Karpas-422 (cell line): ENCODE data around the gene CORO7. TPM values are rescaled to one million over a fixed set of nuclear protein-coding genes. Genes with fewer than 3 reads are reported as not detected.
A peak's percentile ranks its signal among the peaks of the same experiment; 100 is the strongest.

Experiments used
- DNase-seq: peaks from one replicate; pipeline ENCODE4 v3.0.0-alpha.2; 2015
- H2AFZ ChIP-seq: fragments of 200-600 bp; sonication (generic); 2 replicates; pipeline ENCODE4 v1.6.1; 2014; ENCODE audit warnings: antibody characterized with exemption, low read length, mixed read lengths
- H3K27ac ChIP-seq: fragments of 200-600 bp; sonication (generic); 2 replicates; pipeline ENCODE4 v1.5.1; 2014; ENCODE audit warnings: mild to moderate bottlenecking, low read length, moderate library complexity
- H3K27me3 ChIP-seq: fragments of 200-600 bp; sonication (generic); 2 replicates; pipeline ENCODE4 v1.6.1; 2014; ENCODE audit warnings: low read length, mixed read lengths
- H3K36me3 ChIP-seq: fragments of 200-600 bp; sonication (generic); 2 replicates; pipeline ENCODE4 v1.6.1; 2014; ENCODE audit warnings: low read length, mixed read lengths; ENCODE audit not compliant: insufficient read depth
- H3K4me1 ChIP-seq: fragments of 200-600 bp; sonication (generic); 2 replicates; pipeline ENCODE4 v1.6.1; 2014; ENCODE audit warnings: mild to moderate bottlenecking, low read length, mixed read lengths
- H3K4me2 ChIP-seq: fragments of 200-600 bp; sonication (generic); 2 replicates; pipeline ENCODE4 v1.6.1; 2014; ENCODE audit warnings: low read length, low read depth, mild to moderate bottlenecking; ENCODE audit not compliant: poor library complexity, severe bottlenecking
- H3K4me3 ChIP-seq: fragments of 200-600 bp; sonication (generic); 2 replicates; pipeline ENCODE4 v1.5.1; 2014; ENCODE audit warnings: mild to moderate bottlenecking, antibody characterized with exemption, low read length, mixed read lengths
- H3K79me2 ChIP-seq: fragments of 200-600 bp; sonication (generic); 2 replicates; pipeline ENCODE4 v1.6.1; 2014; ENCODE audit warnings: mild to moderate bottlenecking, low read length, mixed read lengths
- H3K9ac ChIP-seq: fragments of 200-600 bp; sonication (generic); 2 replicates; pipeline ENCODE4 v1.6.0; 2014; ENCODE audit warnings: low read length
- H3K9me2 ChIP-seq: fragments of 200-600 bp; sonication (generic), shearing (Covaris generic); replicated peaks from 2 replicates; pipeline ENCODE4 v1.6.0; 2014; ENCODE audit warnings: mild to moderate bottlenecking, low read length, moderate library complexity; ENCODE audit not compliant: insufficient read depth
- H3K9me3 ChIP-seq: fragments of 300-700, 200-600 bp; sonication (generic); 2 replicates; pipeline ENCODE4 v1.6.1; 2014; ENCODE audit warnings: low read length, mixed read lengths
- H4K20me1 ChIP-seq: fragments of 200-600 bp; sonication (generic); 2 replicates; pipeline ENCODE4 v1.6.1; 2014; ENCODE audit warnings: mild to moderate bottlenecking, antibody characterized with exemption, low read length, low read depth; ENCODE audit not compliant: insufficient read depth
- total RNA-seq: library from RNA; depleted of rRNA; stranded (reverse); fragments of >200 nt; shearing (Covaris generic); gene quantifications from 2 replicates; pipeline ENCODE4 v1.2.3, GENCODE V29; 2014; ENCODE audit warnings: low replicate concordance

CORO7 gene
- total RNA-seq, 1 experiment from 2014 or later = 46.2 TPM

DNA sequence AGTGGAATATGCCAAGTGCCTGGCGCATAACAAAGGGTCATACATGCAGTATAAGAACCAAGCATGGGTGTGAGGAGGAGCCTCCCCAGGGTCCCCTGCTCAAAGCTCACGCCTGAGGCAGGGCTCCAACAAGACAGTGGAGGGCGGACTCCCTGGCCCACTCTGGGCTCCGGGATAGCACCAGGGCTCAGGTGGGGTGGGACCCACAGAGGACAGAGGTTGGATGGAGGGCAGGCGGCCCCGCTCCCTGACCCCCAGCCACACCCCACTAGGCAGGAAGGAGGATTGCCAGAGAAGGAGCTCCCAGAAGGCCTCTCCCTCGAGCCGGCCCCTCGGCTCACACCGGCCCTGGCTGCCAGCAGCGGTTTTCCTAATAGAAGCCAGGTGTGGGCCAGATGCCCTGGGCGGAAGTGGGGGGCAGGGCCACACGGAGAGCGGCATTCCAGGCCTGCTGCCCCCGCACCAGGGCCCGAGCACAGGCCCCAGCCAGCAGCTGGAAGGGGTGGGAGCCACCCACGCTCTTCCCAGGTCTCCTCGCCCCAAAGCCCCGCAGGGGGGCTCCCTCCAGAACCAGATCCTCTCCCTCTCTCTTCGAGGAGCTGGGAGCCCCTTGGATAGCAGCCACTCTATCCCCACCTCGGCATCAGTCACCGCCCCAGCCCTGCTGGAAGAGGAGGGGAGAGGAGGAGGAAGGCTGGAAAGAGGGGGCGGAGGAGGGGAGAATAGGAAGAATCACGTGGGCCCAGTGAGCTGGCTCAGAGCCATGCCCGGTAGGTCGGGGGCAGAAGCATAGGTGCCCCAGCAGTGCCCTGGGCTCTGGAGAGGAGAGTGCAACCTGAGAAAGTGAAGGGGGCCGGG lies 23.8 kb downstream of the CORO7 start:
- Histone ChIP-seq H3K4me2 (no peak overlapping the region), H3K27ac (no peak overlapping the region), H3K36me3 (no peaks in the 10 kb centered on the region), H3K9ac (no peak overlapping the region), H3K9me3 (no peaks in the 10 kb centered on the region), H2AFZ (no peak overlapping the region), H4K20me1 (no peaks in the 10 kb centered on the region), H3K27me3 (no peaks in the 10 kb centered on the region), H3K4me3 (no peak overlapping the region), H3K9me2 (no peaks in the 10 kb centered on the region), H3K79me2 (no peaks in the 10 kb centered on the region), H3K4me1 (no peaks in the 10 kb centered on the region)
- DNase-seq = no peak

DNA sequence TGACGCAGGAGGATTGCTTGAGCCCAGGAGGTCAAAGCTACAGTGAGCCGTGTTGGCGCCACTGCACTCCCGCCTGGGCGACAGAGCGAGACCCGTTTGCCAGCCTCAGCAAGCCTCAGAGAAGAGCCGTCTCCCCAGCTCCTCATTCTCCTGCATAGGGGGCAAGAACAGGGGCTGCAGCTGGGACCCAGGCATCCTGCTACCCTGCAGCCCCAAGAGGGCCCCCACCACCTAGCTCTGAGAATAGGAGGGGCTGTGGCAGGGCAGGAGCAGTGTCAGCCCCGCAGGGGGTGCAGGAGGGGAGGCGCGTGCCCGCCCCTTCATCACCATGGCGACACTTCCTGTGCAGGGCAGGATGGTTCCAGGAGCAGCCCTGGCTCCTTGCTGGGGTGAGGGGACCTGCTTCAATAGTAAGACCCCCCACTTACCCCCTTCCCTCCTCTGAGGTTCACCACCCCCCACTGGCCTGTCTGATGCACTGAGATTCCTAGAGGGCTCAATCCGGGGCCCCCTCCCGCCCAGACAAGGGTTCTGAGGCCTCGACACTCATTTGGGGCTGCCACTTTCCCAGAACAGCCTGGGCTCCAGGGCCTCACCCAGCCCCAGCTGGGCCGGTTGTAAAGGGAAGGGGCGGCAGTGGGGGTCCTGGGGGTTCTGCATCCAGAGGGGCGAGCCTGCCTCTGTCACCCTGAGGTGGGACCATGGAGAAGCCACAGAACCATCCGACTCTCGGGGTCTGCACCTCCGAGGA lies 24.6 kb downstream of the CORO7 start:
- H3K9me3 ChIP-seq = no peaks in the 10 kb centered on the region
- no peaks in the 10 kb centered on the region for H3K9me2 ChIP-seq
- H3K79me2 ChIP-seq = no peaks in the 10 kb centered on the region
- H3K4me1 ChIP-seq = no peaks in the 10 kb centered on the region
- H3K27me3 ChIP-seq = no peaks in the 10 kb centered on the region
- H3K27ac ChIP-seq = no peak overlapping the region
- H2AFZ ChIP-seq = no peak overlapping the region
- H3K36me3 ChIP-seq = no peaks in the 10 kb centered on the region
- no peak for DNase-seq
- H3K4me2 ChIP-seq = no peak overlapping the region
- H3K9ac ChIP-seq = no peak overlapping the region
- no peak overlapping the region for H3K4me3 ChIP-seq
- H4K20me1 ChIP-seq = no peaks in the 10 kb centered on the region

DNA sequence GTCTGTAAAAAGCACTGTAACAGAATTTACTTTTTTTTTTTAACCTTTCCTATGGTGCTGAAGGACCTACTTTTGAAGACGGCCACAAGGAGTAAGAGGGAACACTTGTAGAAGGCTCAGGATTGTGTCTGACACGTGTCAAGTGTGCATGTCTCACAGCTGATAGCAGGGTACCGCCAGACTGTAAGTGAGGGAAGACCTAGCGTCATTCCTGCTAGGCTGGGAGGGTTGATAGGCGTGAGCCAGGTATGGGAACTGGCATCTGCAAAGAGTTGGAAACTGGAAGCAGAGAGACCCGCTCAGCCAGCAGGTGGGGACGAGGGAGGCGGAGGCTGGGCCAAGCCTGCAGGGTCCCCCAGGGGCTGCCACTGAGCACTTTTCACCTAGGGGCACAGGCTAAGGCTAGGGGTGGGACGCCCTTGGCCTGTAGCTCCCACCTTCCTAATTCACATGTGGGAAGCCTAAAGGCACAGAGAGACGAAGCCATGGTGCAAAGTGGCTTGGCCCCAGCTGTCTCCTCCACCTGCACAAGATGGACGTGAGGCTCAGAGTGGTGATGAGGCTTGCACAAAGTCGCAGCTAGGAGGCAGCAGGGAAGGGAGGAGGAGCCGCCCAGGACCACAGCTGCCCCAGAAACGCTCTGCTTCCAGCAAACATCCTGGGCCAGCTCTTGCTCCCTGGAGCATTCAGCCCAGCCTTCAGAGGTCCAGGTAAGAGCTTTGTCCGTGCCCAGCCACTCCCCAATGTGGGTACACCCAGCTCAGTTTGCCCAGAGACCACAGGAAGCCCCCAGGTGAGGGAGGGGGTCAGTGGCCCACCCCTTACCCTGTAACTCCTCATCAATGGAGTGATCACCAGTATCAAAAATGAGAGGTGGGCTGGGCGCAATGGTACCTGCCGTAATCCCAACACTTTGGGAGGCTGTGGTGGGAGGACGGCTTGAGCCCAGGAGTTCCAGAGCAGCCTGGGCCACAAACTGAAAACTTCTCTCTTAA lies 25.8 kb downstream of the CORO7 start:
- H3K4me1 ChIP-seq = no peaks in the 10 kb centered on the region
- no peaks in the 10 kb centered on the region for H3K9me2 ChIP-seq
- no peaks in the 10 kb centered on the region for H3K36me3 ChIP-seq
- peak; percentile 69 for DNase-seq
- H3K9me3 ChIP-seq = no peaks in the 10 kb centered on the region
- H4K20me1 ChIP-seq = no peaks in the 10 kb centered on the region
- H3K9ac ChIP-seq = no peak overlapping the region
- no peak overlapping the region for H3K27ac ChIP-seq
- no peaks in the 10 kb centered on the region for H3K27me3 ChIP-seq
- H2AFZ ChIP-seq = no peak overlapping the region
- H3K79me2 ChIP-seq = no peaks in the 10 kb centered on the region
- no peak overlapping the region for H3K4me3 ChIP-seq
- H3K4me2 ChIP-seq = no peak overlapping the region

DNA sequence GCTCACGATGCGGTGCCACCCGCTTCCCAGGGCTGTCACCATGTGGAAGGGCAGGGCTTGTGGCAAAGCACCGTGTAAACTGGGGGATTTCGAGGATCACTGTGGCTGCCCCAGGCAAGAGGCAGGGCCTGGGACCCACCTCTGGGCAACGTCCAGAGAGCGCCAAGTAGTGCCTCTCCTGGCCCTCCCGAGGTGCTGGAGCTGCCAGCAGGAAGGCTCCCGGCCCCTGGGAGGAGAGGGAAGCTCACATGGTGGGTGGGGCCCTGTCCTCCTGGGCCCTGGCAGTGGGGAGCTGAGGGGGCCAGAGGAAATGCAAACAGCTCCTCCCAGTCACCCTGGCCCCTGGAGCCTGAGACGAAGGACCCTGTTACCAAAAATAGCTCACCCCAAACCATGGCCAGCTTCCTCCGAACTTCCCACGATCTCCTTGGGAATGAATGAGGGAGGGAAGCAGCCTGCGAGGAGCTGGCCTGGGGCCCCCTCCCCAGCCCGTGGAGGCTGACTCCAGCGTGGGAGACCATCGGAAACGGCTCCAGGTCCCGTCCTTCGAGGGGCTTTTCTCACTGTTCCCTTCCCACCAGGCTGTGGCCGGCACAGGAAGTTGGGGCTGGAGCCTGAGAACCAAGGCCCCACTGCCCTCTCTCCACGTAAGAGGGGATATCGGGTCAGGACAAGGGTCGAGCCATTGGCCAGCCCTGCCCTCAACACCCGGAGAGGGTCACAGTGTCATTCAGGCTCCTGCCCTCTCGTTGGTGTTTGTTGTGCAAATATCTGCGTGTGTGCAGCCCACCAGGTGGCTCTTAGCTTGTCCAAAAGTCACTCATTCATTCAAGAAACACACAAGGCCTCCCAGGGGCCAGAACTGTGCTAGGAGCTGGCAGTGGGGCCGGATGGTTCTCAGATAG lies 27.1 kb downstream of the CORO7 start:
- H2AFZ ChIP-seq = no peak overlapping the region
- no peak overlapping the region for H3K9ac ChIP-seq
- H3K4me2 ChIP-seq = no peak overlapping the region
- H3K27ac ChIP-seq = no peak overlapping the region
- no peaks in the 10 kb centered on the region for H3K79me2 ChIP-seq
- H3K36me3 ChIP-seq = no peaks in the 10 kb centered on the region
- H3K4me1 ChIP-seq = 0 out of 2 replicates have a peak, but pooled peaks cover under 1% of the 10 kb centered on the region
- H3K27me3 ChIP-seq = no peaks in the 10 kb centered on the region
- DNase-seq = no peak
- H3K9me2 ChIP-seq = no peaks in the 10 kb centered on the region
- no peaks in the 10 kb centered on the region for H4K20me1 ChIP-seq
- no peak overlapping the region for H3K4me3 ChIP-seq
- no peaks in the 10 kb centered on the region for H3K9me3 ChIP-seq

DNA sequence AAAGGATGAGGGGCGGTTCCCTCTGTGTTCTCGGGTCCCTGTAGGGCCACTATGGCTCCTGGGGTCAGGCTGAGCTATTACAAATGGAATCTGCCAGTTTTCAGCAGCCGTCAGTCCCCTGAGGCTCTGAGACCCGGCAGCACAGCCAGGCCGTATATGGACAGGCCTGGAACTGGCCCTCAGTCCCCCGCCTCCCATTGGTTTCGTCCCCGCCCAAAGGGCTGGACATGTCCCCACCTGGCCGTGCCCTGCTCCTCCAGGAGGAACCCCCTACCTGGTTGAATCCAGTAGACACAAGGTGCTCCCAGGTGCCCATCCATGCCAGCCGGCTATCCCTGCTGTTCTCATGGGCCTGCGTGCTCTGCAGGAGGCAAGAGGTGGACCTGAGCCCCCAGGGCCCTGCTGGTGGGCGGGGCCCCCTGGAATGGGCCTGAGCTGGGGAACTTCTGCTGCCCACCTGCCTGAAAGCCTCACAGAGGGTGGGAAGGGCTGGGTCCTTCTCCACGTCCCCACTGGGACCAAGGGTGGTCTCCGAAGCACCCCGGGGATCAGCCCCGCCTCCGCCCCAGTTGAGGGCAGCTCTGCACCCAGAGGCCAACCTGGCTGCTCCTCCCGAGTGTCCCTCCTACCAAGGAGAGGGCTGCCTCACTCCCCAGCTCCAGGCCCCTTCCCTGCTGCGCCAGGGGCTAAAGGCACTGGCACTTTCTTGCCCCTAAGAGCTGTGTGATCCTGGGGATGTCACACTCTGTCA lies 27.9 kb downstream of the CORO7 start:
- Histone ChIP-seq H3K27ac (no peak overlapping the region), H3K27me3 (no peaks in the 10 kb centered on the region), H3K36me3 (no peaks in the 10 kb centered on the region), H4K20me1 (no peaks in the 10 kb centered on the region), H3K4me2 (no peak overlapping the region), H3K4me3 (no peak overlapping the region), H2AFZ (no peak overlapping the region), H3K9me2 (no peaks in the 10 kb centered on the region), H3K79me2 (no peaks in the 10 kb centered on the region), H3K9me3 (no peaks in the 10 kb centered on the region), H3K4me1 (peaks cover 7% of the 10 kb centered on the region; the same call in 1 of the 2 replicates), H3K9ac (no peak overlapping the region)
- DNase-seq = no peak

- Histone ChIP-seq H3K36me3 (no peaks in the 10 kb centered on the region), H3K79me2 (no peaks in the 10 kb centered on the region), H3K9me2 (no peaks in the 10 kb centered on the region), H3K27me3 (no peaks in the 10 kb centered on the region), H3K27ac (no peak overlapping the region), H3K4me3 (no peak overlapping the region), H3K9me3 (no peaks in the 10 kb centered on the region), H3K4me2 (no peak overlapping the region), H2AFZ (no peak overlapping the region), H3K4me1 (peaks cover 7% of the 10 kb centered on the region; the same call in 1 of the 2 replicates), H3K9ac (no peak overlapping the region), H4K20me1 (no peaks in the 10 kb centered on the region)
- no peak for DNase-seq
These were observed 28.6 kb downstream of the CORO7 start for GRCh38 chr16:4387781-4388180.
